SK-N-DZ (cell line): ENCODE data around the gene LTBP1.

Experiments used
- DNase-seq: peaks from one replicate; pipeline ENCODE4 v3.0.0-alpha.2; 2015; ENCODE audit warnings: low spot score

Gene LTBP1

GRCh38 chr2:32931519-32931918, 15.2 kb upstream of the LTBP1 start:
- no peak for DNase-seq

DNA sequence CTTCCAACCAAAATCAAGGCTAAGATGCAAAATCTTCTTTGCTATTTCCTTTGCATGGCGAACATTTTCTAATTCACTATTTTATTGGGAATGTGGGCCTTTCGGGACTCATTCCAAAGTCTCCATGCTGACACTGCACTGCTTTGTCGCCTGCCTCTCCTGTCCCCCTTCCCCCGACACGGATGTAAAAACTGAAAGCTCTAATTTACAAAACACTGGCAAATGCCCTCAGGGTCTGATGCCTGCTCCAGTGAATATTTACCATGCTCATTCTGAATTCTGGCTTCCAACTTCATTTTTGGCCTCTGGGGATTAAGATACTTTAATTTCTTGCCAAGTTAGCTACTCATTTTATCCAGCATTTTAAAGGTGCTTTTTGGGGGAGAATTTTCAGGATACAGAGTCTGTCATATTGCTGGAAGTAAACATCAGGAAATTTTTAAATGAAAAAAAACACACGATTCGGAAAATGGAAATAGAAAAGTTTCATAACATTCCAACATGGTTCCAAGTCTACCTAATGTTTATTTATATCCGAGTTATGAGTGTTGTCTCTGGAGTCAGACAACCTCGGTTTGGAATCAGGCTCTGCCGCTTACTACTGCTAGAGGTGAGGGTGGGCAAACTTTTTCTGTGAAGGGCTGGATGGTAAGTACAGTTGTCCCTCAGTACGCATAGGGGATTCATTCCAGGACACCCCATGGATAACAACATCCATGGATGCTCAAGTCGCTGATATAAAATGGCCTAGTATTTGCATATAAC, 14.6 kb upstream of the LTBP1 start:
- no peak for DNase-seq

GRCh38 chr2:32932825-32933755, 13.7 kb upstream of the LTBP1 start:
- DNase-seq: no peak

DNA sequence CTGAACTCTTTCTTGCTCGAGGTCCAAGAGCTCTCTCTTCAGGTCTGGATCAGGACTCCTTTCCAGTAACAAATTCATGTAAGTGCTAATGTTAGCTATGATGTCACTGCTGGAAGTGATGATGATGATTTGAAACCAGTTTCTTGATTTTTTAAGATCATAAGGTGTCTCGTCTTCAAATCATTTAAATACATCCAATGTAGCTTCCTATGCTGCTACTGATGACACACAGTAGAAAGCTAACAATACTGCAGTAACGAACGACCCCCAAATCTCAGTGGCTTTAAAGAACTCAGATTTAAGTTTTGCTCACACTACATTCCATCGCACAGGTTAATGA, 13.0 kb upstream of the LTBP1 start:
- no peak for DNase-seq

- DNase-seq: peak; percentile 37
Observed at GRCh38 chr2:32937602-32938448, 8.9 kb upstream of the LTBP1 start.

DNA sequence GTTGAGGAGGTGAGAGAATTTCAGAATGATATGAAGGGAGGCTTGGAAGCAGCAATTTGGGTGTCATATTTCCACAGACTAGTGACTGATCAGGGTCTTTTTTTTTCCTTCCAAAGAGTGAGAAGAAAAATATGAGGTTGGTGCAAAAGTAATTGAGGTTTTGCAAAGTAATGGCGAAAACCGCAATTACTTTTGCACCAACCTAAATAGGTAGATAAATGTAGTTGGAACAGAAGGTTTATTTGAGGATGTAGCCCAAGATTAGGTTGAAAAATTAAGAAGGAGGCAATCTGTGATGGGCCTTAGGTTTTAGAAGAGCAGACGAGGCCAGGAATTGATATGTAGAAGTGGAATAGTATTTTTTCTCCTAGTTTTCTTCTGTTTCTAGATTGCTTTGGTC, 7.8 kb upstream of the LTBP1 start:
- no peak for DNase-seq

DNA sequence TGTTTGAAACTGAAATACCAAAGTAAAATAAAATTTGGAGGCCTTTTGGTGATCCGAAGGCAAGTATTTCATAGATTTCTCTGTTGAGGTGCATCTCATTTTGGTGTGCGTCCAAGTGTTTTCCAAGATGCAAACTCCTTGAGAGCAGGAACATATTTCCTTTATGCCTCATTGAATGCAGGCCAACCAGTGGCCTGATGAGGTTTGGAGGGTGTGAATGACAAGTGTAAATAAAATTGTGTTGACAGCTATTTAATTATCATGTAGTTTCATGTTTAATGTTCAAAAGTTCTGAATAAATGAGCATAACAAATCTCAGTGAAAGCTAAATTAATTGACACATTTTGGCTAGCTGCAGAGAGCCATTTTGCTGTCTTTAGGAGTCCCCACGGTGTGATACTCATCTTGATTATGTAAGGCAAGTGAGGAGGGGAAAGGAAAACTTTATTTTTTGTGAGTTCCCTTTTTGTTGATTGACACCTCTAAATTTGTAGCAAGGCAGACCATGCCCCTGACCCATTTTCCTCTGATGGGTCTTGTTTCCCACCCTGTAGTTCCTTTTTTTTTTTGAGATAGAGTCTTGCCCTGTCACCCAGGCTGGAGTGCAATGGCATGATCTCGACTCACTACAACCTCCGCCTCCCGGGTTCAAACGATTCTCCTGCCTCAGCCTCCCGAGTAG, 6.3 kb upstream of the LTBP1 start:
- DNase-seq: no peak

GRCh38 chr2:32941944-32942690, 4.6 kb upstream of the LTBP1 start:
- DNase-seq: no peak

GRCh38 chr2:32942793-32943485, 3.8 kb upstream of the LTBP1 start:
- DNase-seq: no peak

GRCh38 chr2:32945286-32945685, 1.5 kb upstream of the LTBP1 start:
- no peak for DNase-seq

DNA sequence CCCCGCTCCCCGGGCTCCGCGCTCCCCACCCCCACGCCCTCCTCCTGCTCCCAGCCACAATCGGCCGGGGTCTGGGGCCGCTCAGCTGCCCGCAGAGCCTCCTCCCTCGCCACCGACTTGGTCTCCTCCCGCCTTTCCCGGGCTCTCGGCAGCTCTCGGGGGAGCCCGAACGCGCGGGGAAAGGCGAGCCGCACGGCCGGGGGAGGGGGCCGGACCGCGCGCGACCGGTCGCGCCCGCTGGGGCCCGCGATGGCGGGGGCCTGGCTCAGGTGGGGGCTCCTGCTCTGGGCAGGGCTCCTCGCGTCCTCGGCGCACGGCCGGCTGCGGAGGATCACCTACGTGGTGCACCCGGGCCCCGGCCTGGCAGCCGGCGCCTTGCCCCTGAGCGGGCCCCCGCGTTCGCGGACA, 327 bp downstream of the LTBP1 start:
- DNase-seq: no peak

GRCh38 chr2:32947484-32948143, 861 bp downstream of the LTBP1 start:
- DNase-seq: peak; percentile 14

GRCh38 chr2:32948266-32948665, 1.5 kb downstream of the LTBP1 start:
- DNase-seq: no peak

GRCh38 chr2:32949260-32949659, 2.5 kb downstream of the LTBP1 start:
- DNase-seq: no peak

DNA sequence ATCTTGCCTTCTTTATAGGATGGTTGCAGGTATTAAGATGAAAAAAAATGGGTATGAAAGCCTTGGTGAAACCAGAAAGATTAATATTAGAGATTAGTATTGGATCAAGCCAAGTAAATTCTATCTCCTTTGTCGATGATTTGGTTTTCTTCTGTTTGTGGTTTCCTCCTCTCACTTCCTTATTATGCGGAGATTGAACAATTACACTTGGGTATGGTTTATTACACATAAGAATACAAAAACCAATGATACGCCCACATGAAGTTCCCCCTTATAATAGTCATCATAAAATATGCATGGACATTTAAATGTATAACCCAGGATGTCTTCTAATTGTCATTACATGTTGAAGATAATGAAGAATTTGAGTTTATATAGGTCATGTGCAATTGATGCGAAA, 4.9 kb downstream of the LTBP1 start:
- DNase-seq: no peak

DNA sequence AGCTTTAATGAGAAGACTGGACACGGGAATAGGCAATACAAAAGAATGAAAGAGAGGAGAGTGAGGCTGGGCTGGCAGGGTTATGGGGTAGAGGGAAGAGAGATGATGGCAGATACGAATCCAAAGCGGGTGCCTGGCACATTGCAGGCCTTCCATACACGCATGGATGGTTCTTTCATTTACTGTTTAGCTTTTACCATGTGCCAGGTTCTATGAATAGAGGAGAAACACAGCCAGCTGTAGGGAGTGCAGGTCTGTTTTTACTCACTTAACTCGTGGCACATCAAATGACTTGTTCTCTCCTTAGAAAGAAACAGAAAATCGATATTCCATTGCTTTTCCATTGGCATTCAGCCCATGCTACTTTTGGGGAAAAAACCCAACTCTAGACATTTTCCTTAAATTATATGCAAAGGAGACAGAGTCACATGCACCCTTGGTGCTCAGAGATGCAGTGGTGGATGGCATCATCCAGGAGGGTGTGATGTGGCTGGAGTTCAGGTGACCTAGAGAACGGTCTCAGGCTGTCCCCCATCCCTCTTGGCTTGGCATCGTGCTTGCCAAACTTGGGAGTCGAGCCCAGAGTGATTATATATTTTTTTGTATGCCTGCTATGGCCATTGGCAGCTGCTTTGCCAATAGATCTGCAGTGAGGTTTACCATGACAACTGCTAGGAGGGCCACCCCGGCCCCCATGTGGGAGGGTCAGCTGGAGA, 6.2 kb downstream of the LTBP1 start:
- no peak for DNase-seq

GRCh38 chr2:32954206-32954605, 7.5 kb downstream of the LTBP1 start:
- no peak for DNase-seq

GRCh38 chr2:32958821-32959220, 12.1 kb downstream of the LTBP1 start:
- DNase-seq: no peak

DNA sequence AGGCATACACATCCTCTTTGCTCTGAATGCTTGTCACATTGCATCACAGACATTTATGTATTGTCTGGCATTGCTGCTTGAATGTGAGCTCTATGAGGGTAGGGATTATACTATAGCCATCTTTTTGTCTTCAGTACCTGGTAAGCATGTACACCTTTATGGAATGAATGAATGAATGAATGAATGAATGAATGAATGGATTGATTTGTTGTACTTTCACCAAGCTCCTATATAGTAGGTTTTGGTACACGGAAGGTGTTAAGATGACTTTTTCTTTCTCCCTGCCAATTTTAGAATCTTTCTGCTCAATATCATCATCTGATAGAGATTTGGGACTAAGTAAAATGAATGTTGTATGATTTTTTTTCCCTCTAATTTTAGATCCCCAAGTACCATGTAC, 13.5 kb downstream of the LTBP1 start:
- DNase-seq: no peak
